ENCODE data around the gene GRIK4. TPM values are rescaled to one million over a fixed set of nuclear protein-coding genes. Genes with fewer than 3 reads are reported as not detected.

Gene GRIK4
- total RNA-seq, 1 donor from 2014 or later: not detected

- Mint-ChIP-seq H3K9me3 (no peaks in the 10 kb centered on the region), H3K36me3 (ENCODE audit: low read depth) (no peaks in the 10 kb centered on the region), H3K27ac (no peak overlapping the region), H3K4me1 (ENCODE audit: low read depth) (no peaks in the 10 kb centered on the region), H3K4me3 (ENCODE audit: low read depth) (no peak overlapping the region), H3K27me3 (ENCODE audit: low read depth) (peaks cover 8% of the 10 kb centered on the region)
- no peak for DNase-seq (ENCODE audit: low spot score)
- intact Hi-C loops (cut with micrococcal nuclease): no loop called here
These were observed 379.2 kb downstream of the GRIK4 start for GRCh38 chr11:120890609-120891320.

- Mint-ChIP-seq H3K4me3 (ENCODE audit: low read depth) (no peak overlapping the region), H3K4me1 (ENCODE audit: low read depth) (no peaks in the 10 kb centered on the region), H3K9me3 (no peaks in the 10 kb centered on the region), H3K36me3 (ENCODE audit: low read depth) (no peaks in the 10 kb centered on the region), H3K27ac (no peak overlapping the region), H3K27me3 (ENCODE audit: low read depth) (peaks cover 6% of the 10 kb centered on the region)
- no peak for DNase-seq (ENCODE audit: low spot score)
- intact Hi-C loops (cut with micrococcal nuclease): no loop called here
These were observed 382.1 kb downstream of the GRIK4 start for GRCh38 chr11:120893440-120894201.

GRCh38 chr11:120894202-120894985 lies 382.8 kb downstream of the GRIK4 start:
- Mint-ChIP-seq H3K27me3 (ENCODE audit: low read depth) (peaks cover 2% of the 10 kb centered on the region), H3K4me3 (ENCODE audit: low read depth) (no peak overlapping the region), H3K9me3 (no peaks in the 10 kb centered on the region), H3K36me3 (ENCODE audit: low read depth) (no peaks in the 10 kb centered on the region), H3K27ac (no peak overlapping the region), H3K4me1 (ENCODE audit: low read depth) (no peaks in the 10 kb centered on the region)
- intact Hi-C loops (cut with micrococcal nuclease): no loop called here
- no peak for DNase-seq (ENCODE audit: low spot score)

GRCh38 chr11:120896687-120897086 lies 385.1 kb downstream of the GRIK4 start:
- peaks cover 2% of the 10 kb centered on the region for H3K27me3 Mint-ChIP-seq (ENCODE audit: low read depth)
- intact Hi-C loops (cut with micrococcal nuclease): no loop called here
- H3K36me3 Mint-ChIP-seq (ENCODE audit: low read depth): no peaks in the 10 kb centered on the region
- no peaks in the 10 kb centered on the region for H3K4me1 Mint-ChIP-seq (ENCODE audit: low read depth)
- no peaks in the 10 kb centered on the region for H3K9me3 Mint-ChIP-seq
- no peak overlapping the region for H3K27ac Mint-ChIP-seq
- H3K4me3 Mint-ChIP-seq (ENCODE audit: low read depth): no peak overlapping the region
- DNase-seq (ENCODE audit: low spot score): no peak

- H3K36me3 Mint-ChIP-seq (ENCODE audit: low read depth): no peaks in the 10 kb centered on the region
- no peak for DNase-seq (ENCODE audit: low spot score)
- intact Hi-C loops (cut with micrococcal nuclease): no loop called here
- H3K27ac Mint-ChIP-seq: no peak overlapping the region
- no peaks in the 10 kb centered on the region for H3K9me3 Mint-ChIP-seq
- H3K27me3 Mint-ChIP-seq (ENCODE audit: low read depth): peaks cover 2% of the 10 kb centered on the region
- no peaks in the 10 kb centered on the region for H3K4me1 Mint-ChIP-seq (ENCODE audit: low read depth)
- H3K4me3 Mint-ChIP-seq (ENCODE audit: low read depth): no peak overlapping the region
These were observed 387.0 kb downstream of the GRIK4 start for GRCh38 chr11:120898568-120898967.

- no peaks in the 10 kb centered on the region for H3K27me3 Mint-ChIP-seq (ENCODE audit: low read depth)
- no peaks in the 10 kb centered on the region for H3K9me3 Mint-ChIP-seq
- H3K4me1 Mint-ChIP-seq (ENCODE audit: low read depth): no peaks in the 10 kb centered on the region
- H3K36me3 Mint-ChIP-seq (ENCODE audit: low read depth): no peaks in the 10 kb centered on the region
- intact Hi-C loops (cut with micrococcal nuclease): no loop called here
- no peak overlapping the region for H3K4me3 Mint-ChIP-seq (ENCODE audit: low read depth)
- DNase-seq (ENCODE audit: low spot score): no peak
- H3K27ac Mint-ChIP-seq: no peak overlapping the region
These were observed 388.2 kb downstream of the GRIK4 start for GRCh38 chr11:120899720-120900119.

- no peaks in the 10 kb centered on the region for H3K4me1 Mint-ChIP-seq (ENCODE audit: low read depth)
- intact Hi-C loops (cut with micrococcal nuclease): no loop called here
- DNase-seq (ENCODE audit: low spot score): no peak
- no peak overlapping the region for H3K27ac Mint-ChIP-seq
- no peaks in the 10 kb centered on the region for H3K9me3 Mint-ChIP-seq
- no peaks in the 10 kb centered on the region for H3K36me3 Mint-ChIP-seq (ENCODE audit: low read depth)
- peaks cover 3% of the 10 kb centered on the region for H3K27me3 Mint-ChIP-seq (ENCODE audit: low read depth)
- no peak overlapping the region for H3K4me3 Mint-ChIP-seq (ENCODE audit: low read depth)
These were observed 389.1 kb downstream of the GRIK4 start for GRCh38 chr11:120900643-120901042.

- Mint-ChIP-seq H3K36me3 (ENCODE audit: low read depth) (no peaks in the 10 kb centered on the region), H3K27me3 (ENCODE audit: low read depth) (peaks cover 6% of the 10 kb centered on the region), H3K4me3 (ENCODE audit: low read depth) (no peak overlapping the region), H3K9me3 (no peaks in the 10 kb centered on the region), H3K4me1 (ENCODE audit: low read depth) (peaks cover 4% of the 10 kb centered on the region), H3K27ac (no peak overlapping the region)
- no peak for DNase-seq (ENCODE audit: low spot score)
- intact Hi-C loops (cut with micrococcal nuclease): no loop called here
These were observed 392.1 kb downstream of the GRIK4 start for GRCh38 chr11:120903686-120904085.

GRCh38 chr11:120904116-120904515 lies 392.6 kb downstream of the GRIK4 start:
- no peak for DNase-seq (ENCODE audit: low spot score)
- Mint-ChIP-seq H3K9me3 (no peaks in the 10 kb centered on the region), H3K27me3 (ENCODE audit: low read depth) (peaks cover 6% of the 10 kb centered on the region), H3K27ac (no peak overlapping the region), H3K4me1 (ENCODE audit: low read depth) (peaks cover 4% of the 10 kb centered on the region), H3K4me3 (ENCODE audit: low read depth) (no peak overlapping the region), H3K36me3 (ENCODE audit: low read depth) (no peaks in the 10 kb centered on the region)
- intact Hi-C loops (cut with micrococcal nuclease): no loop called here

- H3K4me3 Mint-ChIP-seq (ENCODE audit: low read depth): no peak overlapping the region
- no peak for DNase-seq (ENCODE audit: low spot score)
- no peaks in the 10 kb centered on the region for H3K9me3 Mint-ChIP-seq
- no peaks in the 10 kb centered on the region for H3K36me3 Mint-ChIP-seq (ENCODE audit: low read depth)
- intact Hi-C loops (cut with micrococcal nuclease): no loop called here
- H3K27ac Mint-ChIP-seq: no peak overlapping the region
- peaks cover 4% of the 10 kb centered on the region for H3K4me1 Mint-ChIP-seq (ENCODE audit: low read depth)
- H3K27me3 Mint-ChIP-seq (ENCODE audit: low read depth): peaks cover 10% of the 10 kb centered on the region
These were observed 395.2 kb downstream of the GRIK4 start for GRCh38 chr11:120906766-120907165.

GRCh38 chr11:120907971-120908370 lies 396.4 kb downstream of the GRIK4 start:
- Mint-ChIP-seq H3K27ac (no peak overlapping the region), H3K4me1 (ENCODE audit: low read depth) (peaks cover 4% of the 10 kb centered on the region)

GRCh38 chr11:120908461-120909181 lies 397.1 kb downstream of the GRIK4 start:
- H3K27me3 Mint-ChIP-seq (ENCODE audit: low read depth): peaks cover 13% of the 10 kb centered on the region
- H3K4me1 Mint-ChIP-seq (ENCODE audit: low read depth): peaks cover 4% of the 10 kb centered on the region
- intact Hi-C loops (cut with micrococcal nuclease): no loop called here
- H3K27ac Mint-ChIP-seq: no peak overlapping the region
- DNase-seq (ENCODE audit: low spot score): no peak
- H3K4me3 Mint-ChIP-seq (ENCODE audit: low read depth): no peak overlapping the region
- H3K36me3 Mint-ChIP-seq (ENCODE audit: low read depth): no peaks in the 10 kb centered on the region
- no peaks in the 10 kb centered on the region for H3K9me3 Mint-ChIP-seq

More at GRCh38 chr11:120907971-120908370, 396.4 kb downstream of the GRIK4 start:
- H3K27me3 Mint-ChIP-seq (ENCODE audit: low read depth): peaks cover 13% of the 10 kb centered on the region
- H3K4me3 Mint-ChIP-seq (ENCODE audit: low read depth): no peak overlapping the region
- intact Hi-C loops (cut with micrococcal nuclease): no loop called here
- no peaks in the 10 kb centered on the region for H3K9me3 Mint-ChIP-seq
- no peaks in the 10 kb centered on the region for H3K36me3 Mint-ChIP-seq (ENCODE audit: low read depth)
- DNase-seq (ENCODE audit: low spot score): no peak

All from activated T-helper 2 cell treated with anti-CD3 and anti-CD28 coated beads, Interferon-gamma antibody, Interleukin-2, Interleukin-4, amounts not matched to agents 10 μg/mL and 5 μg/mL and 100 μg/mL, durations not matched to agents 14 hours and 24 hours and 36 hours (primary cell).